Calu3 (cell line): Measurements from ENCODE around the gene TRIM44. TPM values are rescaled to one million over a fixed set of nuclear protein-coding genes. Genes with fewer than 3 reads are reported as not detected.
A peak's percentile ranks its signal among the peaks of the same experiment; 100 is the strongest.

Experiments
- BruUV-seq: library from RNA; stranded (reverse); fragments of 400-500 nt; replicated peaks from 2 replicates; lab custom pipeline; 2021; lab: Mats Ljungman, UMichigan
- CTCF ChIA-PET: fragments of 300-600 bp; sonication (Branson Sonifier 250); formaldehyde crosslinking; loops from one replicate; lab custom pipeline; 2022; ENCODE audit warnings: antibody characterized with exemption; lab: Charles Lee
- DNase-seq: peaks from one replicate; pipeline ENCODE4 v3.0.0; 2022
- H3K27ac Mint-ChIP-seq: one replicate; pipeline ENCODE4 v1.8.0; 2022; ENCODE audit warnings: mixed read lengths; ENCODE audit not compliant: unreplicated experiment
- H3K27me3 Mint-ChIP-seq: one replicate; pipeline ENCODE4 v1.8.0; 2022; ENCODE audit warnings: mixed read lengths; ENCODE audit not compliant: unreplicated experiment
- H3K36me3 Mint-ChIP-seq: one replicate; pipeline ENCODE4 v1.8.0; 2022; ENCODE audit warnings: mild to moderate bottlenecking, moderate library complexity, mixed read lengths; ENCODE audit not compliant: insufficient read depth, unreplicated experiment
- H3K4me1 Mint-ChIP-seq: one replicate; pipeline ENCODE4 v1.8.0; 2022; ENCODE audit warnings: mild to moderate bottlenecking, low read depth, mixed read lengths; ENCODE audit not compliant: unreplicated experiment
- H3K4me3 Mint-ChIP-seq: one replicate; pipeline ENCODE4 v1.8.0; 2022; ENCODE audit warnings: mild to moderate bottlenecking, low read depth, moderate library complexity, mixed read lengths; ENCODE audit not compliant: unreplicated experiment
- H3K9me3 Mint-ChIP-seq: one replicate; pipeline ENCODE4 v1.8.0; 2022; ENCODE audit warnings: low read depth, mixed read lengths; ENCODE audit not compliant: unreplicated experiment
- intact Hi-C: fragments of 100-400 bp; cut with micrococcal nuclease; formaldehyde crosslinking; loops from one replicate; pipeline ENCODE4 v1.10.0; 2022; ENCODE audit not compliant: unreplicated experiment
- total RNA-seq: library from RNA; stranded (reverse); gene quantifications from 2 replicates; pipeline ENCODE4 v1.2.3, GENCODE V29; 2022
- TF ChIP-seq, protein P1 (sequence below): fragments of 200-600 bp; IDR thresholded peaks from one replicate; pipeline ENCODE4 v1.8.0; 2022; ENCODE audit warnings: antibody characterized with exemption; ENCODE audit not compliant: unreplicated experiment

Gene TRIM44
- total RNA-seq, 1 experiment from 2014 or later: 71.3 TPM

DNA sequence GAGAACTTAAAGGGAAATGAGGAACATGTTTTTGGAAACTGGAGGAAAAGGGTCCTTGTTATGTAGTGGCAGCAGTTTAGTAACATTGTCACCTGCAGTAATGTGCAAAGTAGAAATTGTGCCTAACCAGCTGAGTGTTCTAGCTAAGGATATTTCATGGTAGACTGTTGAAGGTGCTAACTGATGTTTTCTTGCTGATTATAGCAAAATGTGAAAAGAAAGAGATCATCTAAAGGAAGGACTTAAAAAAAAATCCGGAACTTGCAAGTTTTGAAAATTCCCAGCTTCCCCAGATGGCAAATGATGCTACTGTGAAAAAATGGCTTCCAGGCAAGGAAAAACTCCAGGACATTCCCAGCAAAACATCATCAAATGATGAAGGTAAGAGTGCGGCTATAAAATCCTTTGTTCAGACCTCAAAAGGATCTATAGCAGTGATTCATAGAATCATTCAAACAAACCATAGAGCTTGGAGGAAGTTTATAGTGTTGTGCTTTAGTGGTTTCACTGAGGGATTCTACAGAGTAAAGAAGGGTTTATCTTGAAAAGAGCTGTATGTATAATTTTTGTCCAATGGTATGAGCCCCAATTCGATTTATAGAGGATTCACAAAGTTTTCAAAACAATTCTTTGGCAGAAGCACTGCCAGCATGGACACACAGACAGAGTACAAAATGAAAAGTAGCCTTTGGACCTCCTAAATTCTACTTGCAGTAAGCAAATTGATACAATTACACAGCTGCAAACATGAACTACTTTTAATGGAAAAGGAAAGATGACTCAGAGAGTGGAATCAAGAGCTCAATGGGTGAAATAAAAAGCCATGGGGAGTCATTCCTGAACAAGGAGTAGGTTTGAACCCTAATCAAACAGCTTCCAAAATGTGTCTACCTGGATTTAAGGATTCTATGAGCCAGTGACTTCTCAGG, 4.3 kb upstream of the TRIM44 start:
- H3K27me3 Mint-ChIP-seq: peaks cover 19% of the 10 kb centered on the region
- CTCF ChIA-PET: interaction anchor here (1.4 kb wide), 1 partner anchor 164 kb away, joined by 4 read pairs; no protein-coding TSS in a partner anchor
- no peak overlapping the region for H3K27ac Mint-ChIP-seq
- peaks cover 14% of the 10 kb centered on the region for H3K4me1 Mint-ChIP-seq
- H3K9me3 Mint-ChIP-seq: peaks cover 4% of the 10 kb centered on the region
- TF ChIP-seq, protein P1, sequence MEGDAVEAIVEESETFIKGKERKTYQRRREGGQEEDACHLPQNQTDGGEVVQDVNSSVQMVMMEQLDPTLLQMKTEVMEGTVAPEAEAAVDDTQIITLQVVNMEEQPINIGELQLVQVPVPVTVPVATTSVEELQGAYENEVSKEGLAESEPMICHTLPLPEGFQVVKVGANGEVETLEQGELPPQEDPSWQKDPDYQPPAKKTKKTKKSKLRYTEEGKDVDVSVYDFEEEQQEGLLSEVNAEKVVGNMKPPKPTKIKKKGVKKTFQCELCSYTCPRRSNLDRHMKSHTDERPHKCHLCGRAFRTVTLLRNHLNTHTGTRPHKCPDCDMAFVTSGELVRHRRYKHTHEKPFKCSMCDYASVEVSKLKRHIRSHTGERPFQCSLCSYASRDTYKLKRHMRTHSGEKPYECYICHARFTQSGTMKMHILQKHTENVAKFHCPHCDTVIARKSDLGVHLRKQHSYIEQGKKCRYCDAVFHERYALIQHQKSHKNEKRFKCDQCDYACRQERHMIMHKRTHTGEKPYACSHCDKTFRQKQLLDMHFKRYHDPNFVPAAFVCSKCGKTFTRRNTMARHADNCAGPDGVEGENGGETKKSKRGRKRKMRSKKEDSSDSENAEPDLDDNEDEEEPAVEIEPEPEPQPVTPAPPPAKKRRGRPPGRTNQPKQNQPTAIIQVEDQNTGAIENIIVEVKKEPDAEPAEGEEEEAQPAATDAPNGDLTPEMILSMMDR: no peak
- no peak overlapping the region for H3K4me3 Mint-ChIP-seq
- no peak for DNase-seq
- no TSS peak for BruUV-seq
- intact Hi-C loops: no loop called here
- peaks cover 14% of the 10 kb centered on the region for H3K36me3 Mint-ChIP-seq

DNA sequence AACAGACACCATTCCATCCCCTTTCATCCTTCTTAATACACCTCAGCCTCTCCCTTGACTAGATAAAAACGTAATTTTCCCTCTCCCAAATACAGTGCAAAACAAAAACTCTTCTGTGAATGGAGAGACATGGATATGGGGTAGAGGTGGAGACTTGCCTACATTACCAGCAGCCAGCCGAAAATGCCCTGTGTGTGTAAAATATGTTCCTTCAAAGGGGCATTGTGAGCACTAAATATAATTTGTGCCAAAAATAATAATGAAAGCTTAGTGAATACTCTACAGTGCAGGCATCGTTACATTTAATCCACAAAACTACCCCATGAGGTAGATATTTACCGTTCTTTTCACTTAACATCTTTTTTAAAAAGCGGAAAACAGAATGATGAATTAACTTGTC, 1.0 kb upstream of the TRIM44 start:
- Mint-ChIP-seq H3K9me3 (peaks cover 17% of the 10 kb centered on the region), H3K4me1 (peaks cover 24% of the 10 kb centered on the region), H3K27ac (peak overlapping the region; percentile 97), H3K27me3 (peaks cover 18% of the 10 kb centered on the region), H3K4me3 (peak overlapping the region; percentile 92), H3K36me3 (peaks cover 30% of the 10 kb centered on the region)
- CTCF ChIA-PET: interaction anchor here (0.9 kb wide), 1 partner anchor 47 kb away, joined by 3 read pairs; no protein-coding TSS in a partner anchor
- TF ChIP-seq, protein P1: no peak
- intact Hi-C loops: loop anchor here (5.0 kb wide), 1 partner anchor 44 kb away; the partner anchor contains the start of gene FJX1
- no peak for DNase-seq
- no TSS peak for BruUV-seq

DNA sequence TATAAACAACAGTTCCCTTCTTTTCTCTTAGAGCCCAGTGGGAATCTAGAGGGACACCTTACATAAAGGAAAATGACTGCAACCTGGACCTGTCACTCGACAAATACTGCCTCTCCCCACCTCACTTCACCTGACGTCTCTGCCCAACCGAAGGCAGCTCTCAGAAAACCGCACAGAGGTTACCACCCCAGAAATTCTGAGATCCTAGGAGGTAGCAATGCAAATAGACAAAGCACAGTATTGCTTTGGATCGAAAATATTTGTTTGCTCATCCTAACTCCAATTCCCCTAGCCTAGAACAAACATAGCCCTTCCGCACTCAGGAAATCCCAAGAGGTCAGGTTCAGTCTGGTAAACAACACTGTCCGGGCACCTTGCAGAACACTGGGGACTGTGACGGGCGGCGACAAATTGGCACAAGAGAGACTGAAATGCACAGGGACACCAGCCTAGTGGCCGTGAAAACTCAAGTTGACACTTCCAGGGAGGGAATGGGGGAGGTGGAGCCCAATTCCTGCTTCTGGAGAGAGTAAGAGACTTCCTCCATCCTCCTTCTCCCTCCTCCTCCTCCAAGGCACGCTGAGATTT, 420 bp upstream of the TRIM44 start:
- peak overlapping the region; percentile 92 for H3K4me3 Mint-ChIP-seq
- TSS peak; percentile 74 for BruUV-seq
- H3K4me1 Mint-ChIP-seq: peaks cover 24% of the 10 kb centered on the region
- intact Hi-C loops: loop anchor here (5.0 kb wide), 1 partner anchor 45 kb away; the partner anchor contains the start of gene FJX1
- H3K27ac Mint-ChIP-seq: peak overlapping the region; percentile 97
- peaks cover 11% of the 10 kb centered on the region for H3K27me3 Mint-ChIP-seq
- no peak for DNase-seq
- CTCF ChIA-PET: interaction anchor here (0.7 to 0.9 kb wide), 2 partner anchors 47 to 160 kb away, joined by 3 read pairs; no protein-coding TSS in a partner anchor
- H3K36me3 Mint-ChIP-seq: peaks cover 30% of the 10 kb centered on the region
- TF ChIP-seq, protein P1: no peak
- H3K9me3 Mint-ChIP-seq: peaks cover 17% of the 10 kb centered on the region

DNA sequence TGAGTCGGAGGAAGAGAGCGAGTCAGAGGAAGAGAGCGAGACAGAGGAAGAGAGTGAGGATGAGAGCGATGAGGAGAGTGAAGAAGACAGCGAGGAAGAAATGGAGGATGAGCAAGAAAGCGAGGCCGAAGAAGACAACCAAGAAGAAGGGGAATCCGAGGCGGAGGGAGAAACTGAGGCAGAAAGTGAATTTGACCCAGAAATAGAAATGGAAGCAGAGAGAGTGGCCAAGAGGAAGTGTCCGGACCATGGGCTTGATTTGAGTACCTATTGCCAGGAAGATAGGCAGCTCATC, 780 bp downstream of the TRIM44 start:
- CTCF ChIA-PET: no interaction called here
- TF ChIP-seq, protein P1: no peak
- BruUV-seq: no TSS peak
- intact Hi-C loops: loop anchor here (5.0 kb wide), 1 partner anchor 46 kb away; the partner anchor contains the start of gene FJX1
- Mint-ChIP-seq H3K27me3 (no peaks in the 10 kb centered on the region), H3K27ac (peak overlapping the region; percentile 97), H3K9me3 (peaks cover 17% of the 10 kb centered on the region), H3K4me3 (peak overlapping the region; percentile 92), H3K36me3 (peaks cover 30% of the 10 kb centered on the region), H3K4me1 (peaks cover 24% of the 10 kb centered on the region)
- DNase-seq: no peak
